A549 (cell line): ENCODE data around the gene RIMBP2.

Experiments
- POLR2A ChIP-seq: IDR thresholded peaks from 2 replicates; pipeline ENCODE4 v1.6.1; 2012; ENCODE audit warnings: mild to moderate bottlenecking, low read length
- REST ChIP-seq: fragments of 200-600 bp; sonication (generic); IDR thresholded peaks from 2 replicates; pipeline ENCODE4 v1.6.1; 2016; ENCODE audit warnings: antibody characterized with exemption, mild to moderate bottlenecking, moderate library complexity
- SREBF2 ChIP-seq: fragments of 450-650 bp; IDR thresholded peaks from 2 replicates; pipeline ENCODE4 v1.6.1; 2014; ENCODE audit warnings: mild to moderate bottlenecking, moderate library complexity

- TF ChIP-seq POLR2A (no peak), SREBF2 (no peak), REST (no peak)
These were observed 102.1 kb downstream of the RIMBP2 start for GRCh38 chr12:130613831-130614529.
